HUDEP-2 (cell line): ENCODE results near the gene COL23A1.
"Not testable (repeated sequence)": the region's sequence is repeated elsewhere in the genome, so short reads cannot be mapped to it uniquely, and the experiment has no call there.

Experiments
- DNase-seq, 76 experiments: peaks; one replicate each; lab custom pipeline; 2025; ENCODE audit not compliant: unreplicated experiment in 76 of 76; lab: John Stamatoyannopoulos, UW

COL23A1 gene

GRCh38 chr5:178259623-178260536, 330.3 kb downstream of the COL23A1 start:
- DNase-seq, result no peak

GRCh38 chr5:178257650-178258049, 332.5 kb downstream of the COL23A1 start:
- no peak for DNase-seq

GRCh38 chr5:178256746-178257145, 333.4 kb downstream of the COL23A1 start:
- no peak for DNase-seq

GRCh38 chr5:178253632-178254031, 336.6 kb downstream of the COL23A1 start:
- not testable (repeated sequence) for DNase-seq

GRCh38 chr5:178252258-178252657, 337.9 kb downstream of the COL23A1 start:
- no peak for DNase-seq

GRCh38 chr5:178250263-178250662, 339.9 kb downstream of the COL23A1 start:
- DNase-seq, result no peak

- DNase-seq, result no peak
Observed at GRCh38 chr5:178249191-178249989, 340.8 kb downstream of the COL23A1 start.

- DNase-seq, result no peak
Observed at GRCh38 chr5:178248750-178249149, 341.4 kb downstream of the COL23A1 start.

- no peak for DNase-seq
Observed at GRCh38 chr5:178247481-178248456, 342.4 kb downstream of the COL23A1 start.

GRCh38 chr5:178246624-178247279, 343.4 kb downstream of the COL23A1 start:
- DNase-seq, result no peak

- no peak for DNase-seq
Observed at GRCh38 chr5:178245389-178245788, 344.8 kb downstream of the COL23A1 start.

- DNase-seq, result no peak
Observed at GRCh38 chr5:178244576-178244975, 345.6 kb downstream of the COL23A1 start.

GRCh38 chr5:178242416-178242815, 347.8 kb downstream of the COL23A1 start:
- DNase-seq, result no peak

GRCh38 chr5:178241688-178242231, 348.4 kb downstream of the COL23A1 start:
- no peak for DNase-seq

GRCh38 chr5:178241231-178241663, 348.9 kb downstream of the COL23A1 start:
- no peak for DNase-seq

- DNase-seq, result no peak
Observed at GRCh38 chr5:178240766-178241165, 349.4 kb downstream of the COL23A1 start.

GRCh38 chr5:178240341-178240741, 349.9 kb downstream of the COL23A1 start:
- DNase-seq, result no peak

- DNase-seq, result not testable (repeated sequence)
Observed at GRCh38 chr5:178239626-178240301, 350.4 kb downstream of the COL23A1 start.
